NB4 (cell line): ENCODE data around the gene RBKS.
"Not testable (repeated sequence)": the region's sequence is repeated elsewhere in the genome, so short reads cannot be mapped to it uniquely, and the experiment has no call there.

Experiments used
- MAX ChIP-seq: IDR thresholded peaks from 2 replicates; pipeline ENCODE4 v1.6.1; 2011; ENCODE audit warnings: low read depth, low read length
- MYC ChIP-seq: IDR thresholded peaks from 2 replicates; pipeline ENCODE4 v1.6.1; 2011; ENCODE audit warnings: low read depth, low read length
- POLR2A ChIP-seq: IDR thresholded peaks from 2 replicates; pipeline ENCODE4 v1.6.1; 2011; ENCODE audit warnings: mild to moderate bottlenecking; ENCODE audit not compliant: insufficient read length; ENCODE audit errors: extremely low read depth
- TF ChIP-seq, protein P1 (sequence below): IDR thresholded peaks from one replicate; pipeline ENCODE4 v1.5.1; 2012; ENCODE audit warnings: low read depth, low read length

- TF ChIP-seq, protein P1, sequence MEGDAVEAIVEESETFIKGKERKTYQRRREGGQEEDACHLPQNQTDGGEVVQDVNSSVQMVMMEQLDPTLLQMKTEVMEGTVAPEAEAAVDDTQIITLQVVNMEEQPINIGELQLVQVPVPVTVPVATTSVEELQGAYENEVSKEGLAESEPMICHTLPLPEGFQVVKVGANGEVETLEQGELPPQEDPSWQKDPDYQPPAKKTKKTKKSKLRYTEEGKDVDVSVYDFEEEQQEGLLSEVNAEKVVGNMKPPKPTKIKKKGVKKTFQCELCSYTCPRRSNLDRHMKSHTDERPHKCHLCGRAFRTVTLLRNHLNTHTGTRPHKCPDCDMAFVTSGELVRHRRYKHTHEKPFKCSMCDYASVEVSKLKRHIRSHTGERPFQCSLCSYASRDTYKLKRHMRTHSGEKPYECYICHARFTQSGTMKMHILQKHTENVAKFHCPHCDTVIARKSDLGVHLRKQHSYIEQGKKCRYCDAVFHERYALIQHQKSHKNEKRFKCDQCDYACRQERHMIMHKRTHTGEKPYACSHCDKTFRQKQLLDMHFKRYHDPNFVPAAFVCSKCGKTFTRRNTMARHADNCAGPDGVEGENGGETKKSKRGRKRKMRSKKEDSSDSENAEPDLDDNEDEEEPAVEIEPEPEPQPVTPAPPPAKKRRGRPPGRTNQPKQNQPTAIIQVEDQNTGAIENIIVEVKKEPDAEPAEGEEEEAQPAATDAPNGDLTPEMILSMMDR = not testable (repeated sequence)
- TF ChIP-seq POLR2A, MYC, MAX: not testable (repeated sequence)
These were observed 125.7 kb downstream of the RBKS start for GRCh38 chr2:27764526-27764925.
